Prostate gland (tissue), 2 donors: ENCODE measurements around the gene SYNPO2.

ENCODE experiments used
- CTCF ChIP-seq, 4 experiments: fragments of 200-600 bp in 2 of 4; fragments of 450-650 bp in 2 of 4; sonication (generic) in 2 of 4; IDR thresholded peaks; 1 replicate in 3 of 4; 2 replicates in 1 of 4; pipeline ENCODE4 v1.5.1; 2016 to 2019; ENCODE audit warnings: antibody characterized with exemption in 4 of 4, mild to moderate bottlenecking in 2 of 4, moderate library complexity in 2 of 4
- POLR2A ChIP-seq: fragments of 450-650 bp; IDR thresholded peaks from one replicate; pipeline ENCODE4 v1.6.1; 2016; ENCODE audit warnings: antibody characterized with exemption, mild to moderate bottlenecking

DNA sequence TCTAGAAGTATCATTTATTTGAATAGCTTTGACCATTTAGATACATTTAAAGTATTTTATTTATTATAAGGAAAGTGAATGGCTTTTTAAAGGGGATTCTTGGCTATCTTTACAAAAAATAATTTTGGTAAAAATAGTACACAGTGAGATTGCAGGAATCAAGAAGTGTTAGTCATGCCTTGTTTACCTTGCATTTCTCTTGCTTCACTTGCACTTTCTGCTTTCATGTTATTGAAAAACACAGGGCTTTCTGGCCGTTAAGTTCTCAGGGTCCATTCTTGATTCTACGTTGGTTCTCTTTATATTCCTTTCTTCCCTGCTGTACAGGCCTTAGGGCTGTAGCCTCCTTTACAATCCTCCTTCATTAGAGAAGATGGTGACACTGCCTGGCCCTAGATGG is 30.9 kb upstream of the SYNPO2 start:
- no peak for TF ChIP-seq CTCF (IDR thresholded peaks at IDR 0.05)
- TF ChIP-seq POLR2A = no peak
